ENCODE data around the gene STX17.
"Not testable (repeated sequence)": the region's sequence is repeated elsewhere in the genome, so short reads cannot be mapped to it uniquely, and the experiment has no call there.

The STX17 gene

GRCh38 chr9:99973455-99973854 lies 67.0 kb downstream of the STX17 start:
- no peak for DNase-seq

- no peak for DNase-seq
These were observed 70.8 kb downstream of the STX17 start for GRCh38 chr9:99977033-99977792.

- DNase-seq: no peak
These were observed 71.8 kb downstream of the STX17 start for GRCh38 chr9:99978221-99978620.

GRCh38 chr9:99980598-99980997 lies 74.1 kb downstream of the STX17 start:
- no peak for DNase-seq

- no peak for DNase-seq
These were observed 80.2 kb downstream of the STX17 start for GRCh38 chr9:99986642-99987041.

- DNase-seq: not testable (repeated sequence)
These were observed 84.1 kb downstream of the STX17 start for GRCh38 chr9:99990508-99990907.

- no peak for DNase-seq
These were observed 91.8 kb downstream of the STX17 start for GRCh38 chr9:99998266-99998665.

GRCh38 chr9:99998866-99999265 lies 92.4 kb downstream of the STX17 start:
- DNase-seq: no peak

- no peak for DNase-seq
These were observed 93.3 kb downstream of the STX17 start for GRCh38 chr9:99999797-100000196.

GRCh38 chr9:100011062-100011681 lies 104.7 kb downstream of the STX17 start:
- peak; percentile 16 for DNase-seq

- no peak for DNase-seq
These were observed 105.8 kb downstream of the STX17 start for GRCh38 chr9:100012279-100012678.

- no peak for DNase-seq
These were observed 107.1 kb downstream of the STX17 start for GRCh38 chr9:100013573-100013972.

- DNase-seq: no peak
These were observed 108.4 kb downstream of the STX17 start for GRCh38 chr9:100014846-100015245.

GRCh38 chr9:100019541-100019940 lies 113.1 kb downstream of the STX17 start:
- DNase-seq: no peak

All from NCI-H1092 treated with DMSO at 0.1 percent for 48 hours (cell line).